Measurements from ENCODE around the gene RTEL1. TPM values are rescaled to one million over a fixed set of nuclear protein-coding genes. Genes with fewer than 3 reads are reported as not detected.

The RTEL1 gene
- total RNA-seq, 2 experiments from 2014 or later, result 25.5 to 27.6 TPM

DNA sequence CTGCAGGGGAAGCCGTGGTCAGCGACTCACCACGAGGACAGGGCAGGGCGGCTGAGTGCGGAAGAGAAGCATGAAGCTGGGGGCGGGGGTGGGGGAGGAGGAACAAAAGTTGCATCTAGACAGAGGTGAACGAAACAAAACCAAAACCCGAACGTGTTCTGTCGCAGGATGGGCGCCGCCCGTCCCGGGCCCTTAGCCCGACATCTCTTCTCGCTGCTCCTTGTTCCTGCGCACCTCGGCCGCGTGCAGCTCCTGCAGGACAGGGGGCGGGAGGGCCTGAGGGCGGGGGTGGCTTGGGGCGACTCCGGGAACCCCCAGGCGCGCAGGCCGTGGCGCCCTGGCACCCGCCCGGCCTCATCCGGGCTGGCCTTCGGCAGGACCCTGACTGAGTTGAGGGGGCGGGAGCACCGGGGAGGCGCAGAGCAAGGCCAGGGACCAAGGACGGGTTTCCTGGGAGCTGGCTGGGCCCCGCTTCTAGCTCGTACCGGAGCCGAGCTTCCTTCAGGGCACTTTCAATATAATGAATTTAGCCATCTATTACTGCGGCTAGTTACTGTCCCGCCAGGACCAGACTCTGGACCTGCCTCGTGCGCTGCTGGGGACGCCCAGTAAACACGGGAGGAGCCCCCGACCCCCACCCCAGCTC is 16.8 kb upstream of the RTEL1 start:
- Mint-ChIP-seq H3K27me3 (peaks cover 4% of the 10 kb centered on the region), H3K4me3 (peak overlapping the region; percentile 87), H3K4me1 (ENCODE audit: low read depth) (peaks cover 38% of the 10 kb centered on the region), H3K36me3 (ENCODE audit: low read depth) (peaks cover 22% of the 10 kb centered on the region), H3K9me3 (no peaks in the 10 kb centered on the region), H3K27ac (peak overlapping the region; percentile 94)
- DNase-seq, result peak; percentile 51 to 78 (median 57)
- CTCF ChIA-PET, result interaction anchor here (1.0 to 1.6 kb wide), 19 partner anchors 10 to 339 kb away, joined by 3 to 14 read pairs (median 5); partner anchors contain the start of genes ARFRP1, GMEB2, HELZ2 and LIME1
- Histone ChIP-seq H3K4me3 (ENCODE audit: low read length) (peak overlapping the region; percentile 91), H3K36me3 (ENCODE audit: insufficient read depth, low read length) (peaks cover 8% of the 10 kb centered on the region), H3K9me3 (ENCODE audit: control insufficient read depth in 1 of 2, insufficient read depth in 1 of 2, low read length in 2 of 2) (no peaks in the 10 kb centered on the region), H3K27ac (ENCODE audit: low read depth in 1 of 2, low read length in 2 of 2) (peak overlapping the region; percentile 68 to 87), H3K27me3 (ENCODE audit: control insufficient read depth in 1 of 2, insufficient read depth in 2 of 2, low read length in 2 of 2) (no peaks in the 10 kb centered on the region), H3K4me1 (ENCODE audit: insufficient read depth, low read length) (peaks cover 51% of the 10 kb centered on the region)
- peak; percentile 0 for ATAC-seq (ENCODE audit: poor library complexity)
- POLR2A ChIA-PET, result interaction anchor here (0.5 to 8.9 kb wide), 25 partner anchors 10 to 340 kb away, joined by 3 to 449 read pairs (median 8); partner anchors contain the start of genes ARFRP1, GMEB2, HELZ2 and LIME1
- TF ChIP-seq, protein P1, sequence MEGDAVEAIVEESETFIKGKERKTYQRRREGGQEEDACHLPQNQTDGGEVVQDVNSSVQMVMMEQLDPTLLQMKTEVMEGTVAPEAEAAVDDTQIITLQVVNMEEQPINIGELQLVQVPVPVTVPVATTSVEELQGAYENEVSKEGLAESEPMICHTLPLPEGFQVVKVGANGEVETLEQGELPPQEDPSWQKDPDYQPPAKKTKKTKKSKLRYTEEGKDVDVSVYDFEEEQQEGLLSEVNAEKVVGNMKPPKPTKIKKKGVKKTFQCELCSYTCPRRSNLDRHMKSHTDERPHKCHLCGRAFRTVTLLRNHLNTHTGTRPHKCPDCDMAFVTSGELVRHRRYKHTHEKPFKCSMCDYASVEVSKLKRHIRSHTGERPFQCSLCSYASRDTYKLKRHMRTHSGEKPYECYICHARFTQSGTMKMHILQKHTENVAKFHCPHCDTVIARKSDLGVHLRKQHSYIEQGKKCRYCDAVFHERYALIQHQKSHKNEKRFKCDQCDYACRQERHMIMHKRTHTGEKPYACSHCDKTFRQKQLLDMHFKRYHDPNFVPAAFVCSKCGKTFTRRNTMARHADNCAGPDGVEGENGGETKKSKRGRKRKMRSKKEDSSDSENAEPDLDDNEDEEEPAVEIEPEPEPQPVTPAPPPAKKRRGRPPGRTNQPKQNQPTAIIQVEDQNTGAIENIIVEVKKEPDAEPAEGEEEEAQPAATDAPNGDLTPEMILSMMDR (IDR thresholded peaks at IDR 0.05), result no peak
- intact Hi-C loops (cut with DNase I, micrococcal nuclease), result loop anchor here in 1 of 2 experiments (1.0 kb wide), 1 partner anchor 14 kb away; the partner anchor contains the start of gene GMEB2

DNA sequence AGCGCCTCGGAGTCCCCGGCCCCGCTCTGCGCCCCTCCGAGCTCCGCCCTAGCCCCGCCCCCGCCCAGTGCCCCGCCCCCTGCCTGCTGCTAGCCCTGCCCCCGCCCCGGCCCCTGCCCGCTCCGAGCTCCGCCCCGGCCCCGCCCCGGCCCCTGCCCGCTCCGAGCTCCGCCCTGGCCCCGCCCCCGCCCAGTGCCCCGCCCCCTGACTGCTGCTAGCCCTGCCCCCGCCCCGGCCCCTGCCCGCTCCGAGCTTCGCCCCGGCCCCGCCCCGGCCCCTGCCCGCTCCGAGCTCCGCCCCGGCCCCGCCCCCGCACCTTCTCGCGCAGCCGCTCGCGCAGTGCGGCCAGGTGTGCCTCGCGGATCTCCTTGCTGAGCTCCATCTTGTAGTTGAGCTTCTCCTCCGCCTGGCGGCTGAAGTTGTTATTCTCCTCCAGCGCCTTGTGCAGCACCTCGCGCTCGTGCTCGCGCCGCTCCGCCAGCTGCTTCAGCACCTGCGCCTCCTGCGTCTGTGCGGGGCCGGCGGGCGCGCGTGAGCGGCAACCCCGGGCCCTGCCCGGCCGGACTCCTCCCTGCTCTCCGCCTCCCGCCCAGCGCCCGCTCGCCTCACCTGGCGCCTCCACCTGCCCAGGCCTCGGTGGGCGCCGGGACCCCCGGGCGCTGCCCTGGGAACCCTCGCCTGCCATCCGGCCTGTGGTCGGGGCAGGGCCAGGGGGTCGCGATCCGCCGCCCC is 16.2 kb upstream of the RTEL1 start:
- H3K9me3 ChIP-seq (ENCODE audit: control insufficient read depth in 1 of 2, insufficient read depth in 1 of 2, low read length in 2 of 2), result no peaks in the 10 kb centered on the region
- POLR2A ChIA-PET, result interaction anchor here (0.5 to 8.9 kb wide), 28 partner anchors 9 to 339 kb away, joined by 3 to 449 read pairs (median 6); partner anchors contain the start of genes ARFRP1, GMEB2, HELZ2 and LIME1
- H3K36me3 ChIP-seq (ENCODE audit: insufficient read depth, low read length), result peaks cover 8% of the 10 kb centered on the region
- Mint-ChIP-seq H3K27ac (peak overlapping the region; percentile 94), H3K4me3 (peak overlapping the region; percentile 88), H3K27me3 (peaks cover 4% of the 10 kb centered on the region), H3K4me1 (ENCODE audit: low read depth) (peaks cover 35% of the 10 kb centered on the region), H3K36me3 (ENCODE audit: low read depth) (peaks cover 22% of the 10 kb centered on the region), H3K9me3 (no peaks in the 10 kb centered on the region)
- intact Hi-C loops (cut with DNase I, micrococcal nuclease), result loop anchor here (1.0 to 2.0 kb wide), 6 partner anchors 15 to 104 kb away; partner anchors contain the start of genes GMEB2 (in 1 of the 2) and RTEL1 (in 1 of the 2)
- TF ChIP-seq, protein P1 (IDR thresholded peaks at IDR 0.05), result peak; percentile 48
- peaks cover 44% of the 10 kb centered on the region for H3K4me1 ChIP-seq (ENCODE audit: insufficient read depth, low read length)
- DNase-seq (peak; percentile 97 to 100 (median 98)), ATAC-seq (ENCODE audit: poor library complexity) (peak; percentile 60)
- CTCF ChIA-PET, result interaction anchor here (0.5 to 1.6 kb wide), 23 partner anchors 10 to 339 kb away, joined by 3 to 14 read pairs (median 4); partner anchors contain the start of genes ARFRP1, GMEB2, HELZ2 and LIME1
- H3K27me3 ChIP-seq (ENCODE audit: control insufficient read depth in 1 of 2, insufficient read depth in 2 of 2, low read length in 2 of 2), result no peaks in the 10 kb centered on the region
- peak overlapping the region; percentile 91 for H3K4me3 ChIP-seq (ENCODE audit: low read length)
- H3K27ac ChIP-seq (ENCODE audit: low read depth in 1 of 2, low read length in 2 of 2), result peak overlapping the region; percentile 68 to 87

Data from CD4-positive, alpha-beta T cell (primary cell).